ENCODE data around the gene TMEM117. TPM values are rescaled to one million over a fixed set of nuclear protein-coding genes. Genes with fewer than 3 reads are reported as not detected.

TMEM117 gene
- total and polyA plus RNA-seq, 10 of the 15 experiments (the other 5 are each of a cell fraction or from before 2014, with no cell fraction given) = 3.1 to 8.2 (median 6.1) TPM

GRCh38 chr12:44347145-44347544, 511.3 kb downstream of the TMEM117 start:
- CTCF ChIA-PET = interaction anchor here (0.9 to 1.8 kb wide), 2 partner anchors 9 to 24 kb away, joined by 3 to 4 read pairs; no protein-coding TSS in a partner anchor
- no TSS peak for BruUV-seq (replicated peaks)
- H3K9me3 ChIP-seq (replicated peaks; ENCODE audit: control insufficient read depth, insufficient read depth, low read length) = no peaks in the 10 kb centered on the region
- H3K4me1 ChIP-seq (ENCODE audit: control insufficient read depth, insufficient read depth, low read length) = no peaks in the 10 kb centered on the region
- RAD21 ChIA-PET (ENCODE audit: unreplicated experiment) = interaction anchor here (1.0 kb wide), 1 partner anchor 16 kb away, joined by 3 read pairs; no protein-coding TSS in a partner anchor
- no peaks in the 10 kb centered on the region for H3K27me3 ChIP-seq (replicated peaks in 1 of 2; ENCODE audit: control insufficient read depth in 2 of 2, insufficient read depth in 2 of 2, low read length in 1 of 2)
- H4K20me1 ChIP-seq (ENCODE audit: control insufficient read depth, insufficient read depth) = no peaks in the 10 kb centered on the region
- in situ Hi-C loops (cut with MboI) = no loop called here
- FAIRE-seq (no peak), DNase-seq (ENCODE audit: low read depth, low spot score) (no peak), ATAC-seq (no peak)
- POLR2A ChIA-PET = interaction anchor here (0.6 kb wide), 1 partner anchor 263 kb away, joined by 6 read pairs; no protein-coding TSS in a partner anchor
- H3K36me3 ChIP-seq (ENCODE audit: control insufficient read depth in 2 of 2, insufficient read depth in 2 of 2, low read length in 1 of 2) = no peaks in the 10 kb centered on the region
- H3K27ac ChIP-seq (ENCODE audit: control insufficient read depth, insufficient read depth) = no peak overlapping the region
- no peak overlapping the region for H3K4me2 ChIP-seq (ENCODE audit: control insufficient read depth, insufficient read depth)
- H3K4me3 ChIP-seq = no peak overlapping the region
- SMC1A ChIA-PET (ENCODE audit: uncharacterized antibody, unreplicated experiment) = interaction anchor here (1.0 to 2.6 kb wide), 2 partner anchors 9 to 16 kb away, joined by 4 to 11 read pairs; no protein-coding TSS in a partner anchor
- intact Hi-C loops (cut with micrococcal nuclease; ENCODE audit: unreplicated experiment) = no loop called here
- H3K9ac ChIP-seq (ENCODE audit: control insufficient read depth, insufficient read depth, low read length) = no peak overlapping the region
- H2AFZ ChIP-seq (ENCODE audit: control insufficient read depth, low read depth, low read length) = no peak overlapping the region
- no peaks in the 10 kb centered on the region for H3K79me2 ChIP-seq (ENCODE audit: control insufficient read depth, insufficient read depth, low read length)
- TF ChIP-seq SKIL (IDR thresholded peaks at IDR 0.05; ENCODE audit: low read depth, poor library complexity, severe bottlenecking) (no peak), MXI1 (IDR thresholded peaks at IDR 0.05; ENCODE audit: low read depth, low read length) (no peak), E2F8 (IDR thresholded peaks at IDR 0.05; ENCODE audit: low read depth, partially characterized antibody) (no peak), BMI1 (IDR thresholded peaks at IDR 0.05; ENCODE audit: borderline replicate concordance) (no peak), BRCA1 (IDR thresholded peaks at IDR 0.05; ENCODE audit: low read depth, low read length) (no peak), MYB (IDR thresholded peaks at IDR 0.05; ENCODE audit: borderline replicate concordance, low read depth, low read length) (no peak), ZNF207 (IDR thresholded peaks at IDR 0.05; ENCODE audit: borderline replicate concordance) (no peak), ATF3 (IDR thresholded peaks at IDR 0.05; ENCODE audit: borderline replicate concordance, extremely low read depth, low read depth, low read length) (no peak), SRF (IDR thresholded peaks at IDR 0.05; ENCODE audit: low read depth in 2 of 2, low read length in 2 of 2) (no peak), JUND (IDR thresholded peaks at IDR 0.05; ENCODE audit: low read depth, low read length) (no peak), USF1 (IDR thresholded peaks at IDR 0.05; ENCODE audit: borderline replicate concordance, extremely low read length, insufficient read depth, low read depth, low read length) (no peak), TARDBP (IDR thresholded peaks at IDR 0.05; ENCODE audit: borderline replicate concordance) (no peak), NFYA (IDR thresholded peaks at IDR 0.05; ENCODE audit: borderline replicate concordance, low read depth, low read length) (no peak), IRF5 (IDR thresholded peaks at IDR 0.05; ENCODE audit: borderline replicate concordance) (no peak), CREM (IDR thresholded peaks at IDR 0.05; ENCODE audit: low read depth) (no peak), GATAD2B (conservative IDR thresholded peaks at IDR 0.05; ENCODE audit: low read depth) (no peak), SIN3A (IDR thresholded peaks at IDR 0.05; ENCODE audit: low read depth, low read length) (no peak), ZNF24 (IDR thresholded peaks at IDR 0.05) (no peak)
